Loucy (cell line): ENCODE measurements around the gene ZNF595.
"Not testable (repeated sequence)": the region's sequence is repeated elsewhere in the genome, so short reads cannot be mapped to it uniquely, and the experiment has no call there.

Experiments used
- H2AFZ ChIP-seq: fragments of 200-600 bp; sonication (generic); 2 replicates; pipeline ENCODE4 v1.6.0; 2016; ENCODE audit warnings: antibody characterized with exemption, mild to moderate bottlenecking, low read length, moderate library complexity
- H3F3A ChIP-seq: fragments of 200-600 bp; 2 replicates; pipeline ENCODE4 v1.6.0; 2016; ENCODE audit warnings: antibody characterized with exemption, low read depth, mild to moderate bottlenecking
- H3K27me3 ChIP-seq: fragments of 200-600 bp; sonication (generic); 2 replicates; pipeline ENCODE4 v1.6.1; 2014; ENCODE audit warnings: low read length, mild to moderate bottlenecking; ENCODE audit not compliant: insufficient read depth, poor library complexity, severe bottlenecking
- H3K36me3 ChIP-seq: fragments of 200-600 bp; sonication (generic); 2 replicates; pipeline ENCODE4 v1.6.1; 2016; ENCODE audit warnings: low read length; ENCODE audit not compliant: insufficient read depth
- H3K4me1 ChIP-seq: fragments of 200-600 bp; sonication (generic); 2 replicates; pipeline ENCODE4 v1.5.1; 2014; ENCODE audit warnings: low read length, mild to moderate bottlenecking; ENCODE audit not compliant: insufficient read depth, poor library complexity, severe bottlenecking
- H3K4me2 ChIP-seq: fragments of 200-600 bp; sonication (generic); 2 replicates; pipeline ENCODE4 v1.6.0; 2014; ENCODE audit warnings: antibody characterized with exemption, low read length, low read depth, mild to moderate bottlenecking; ENCODE audit not compliant: poor library complexity, severe bottlenecking
- H3K4me3 ChIP-seq: fragments of 200-600 bp; sonication (generic); 2 replicates; pipeline ENCODE4 v1.5.1; 2014; ENCODE audit warnings: low read length, mild to moderate bottlenecking, mixed read lengths; ENCODE audit not compliant: poor library complexity, severe bottlenecking
- H3K79me2 ChIP-seq: fragments of 200-600 bp; sonication (generic); 2 replicates; pipeline ENCODE4 v1.6.1; 2014; ENCODE audit warnings: low read length; ENCODE audit not compliant: insufficient read depth
- H3K9ac ChIP-seq: fragments of 200-600 bp; sonication (generic); 2 replicates; pipeline ENCODE4 v1.6.0; 2014; ENCODE audit warnings: mild to moderate bottlenecking, low read depth, low read length, moderate library complexity; ENCODE audit not compliant: poor library complexity, severe bottlenecking
- H3K9me2 ChIP-seq: fragments of 200-600 bp; sonication (generic); replicated peaks from 2 replicates; pipeline ENCODE4 v1.6.1; 2016; ENCODE audit warnings: low read depth, low read length, mixed read lengths
- H3K9me3 ChIP-seq: fragments of 200-600 bp; sonication (generic); 2 replicates; pipeline ENCODE4 v1.6.1; 2014; ENCODE audit warnings: mild to moderate bottlenecking, antibody characterized with exemption, low read length, low read depth; ENCODE audit not compliant: insufficient read depth
- H4K20me1 ChIP-seq: fragments of 200-600 bp; sonication (generic); 2 replicates; pipeline ENCODE4 v1.6.0; 2014; ENCODE audit warnings: antibody characterized with exemption, low read length, mild to moderate bottlenecking; ENCODE audit not compliant: insufficient read depth, poor library complexity, severe bottlenecking
- CTCF ChIP-seq: fragments of 200-600 bp; sonication (generic); conservative IDR thresholded peaks from 2 replicates; pipeline ENCODE4 v1.5.1; 2014; ENCODE audit warnings: mild to moderate bottlenecking, antibody characterized with exemption, low read length
- EZH2phosphoT487 ChIP-seq: fragments of 200-600 bp; IDR thresholded peaks from 2 replicates; pipeline ENCODE4 v1.6.1; 2018; ENCODE audit warnings: antibody characterized with exemption, mild to moderate bottlenecking, moderate library complexity, borderline replicate concordance

The ZNF595 gene

GRCh38 chr4:71830-72229 is 18.7 kb downstream of the ZNF595 start:
- TF ChIP-seq EZH2phosphoT487 (no peak), CTCF (no peak)
- Histone ChIP-seq H2AFZ (no peak overlapping the region), H3K27me3 (no peaks in the 10 kb centered on the region), H3K9me3 (peaks cover 63% of the 10 kb centered on the region), H3K4me3 (no peak overlapping the region), H3K4me2 (no peak overlapping the region), H4K20me1 (no peaks in the 10 kb centered on the region), H3F3A (no peaks in the 10 kb centered on the region), H3K36me3 (no peaks in the 10 kb centered on the region), H3K9ac (no peak overlapping the region), H3K9me2 (no peaks in the 10 kb centered on the region), H3K4me1 (no peaks in the 10 kb centered on the region), H3K79me2 (no peaks in the 10 kb centered on the region)

GRCh38 chr4:85951-86350 is 32.8 kb downstream of the ZNF595 start:
- Histone ChIP-seq H3K4me3 (no peak overlapping the region), H3K9me3 (peaks cover 67% of the 10 kb centered on the region), H2AFZ (no peak overlapping the region), H3K36me3 (no peaks in the 10 kb centered on the region), H3K4me1 (no peaks in the 10 kb centered on the region), H3K4me2 (no peak overlapping the region), H3K9me2 (no peaks in the 10 kb centered on the region), H3F3A (no peaks in the 10 kb centered on the region), H4K20me1 (no peaks in the 10 kb centered on the region), H3K9ac (no peak overlapping the region), H3K79me2 (no peaks in the 10 kb centered on the region), H3K27me3 (no peaks in the 10 kb centered on the region)
- TF ChIP-seq CTCF (no peak), EZH2phosphoT487 (no peak)

- H3K79me2 ChIP-seq, H3K36me3 ChIP-seq, H2AFZ ChIP-seq, H3K9ac ChIP-seq, H3K4me2 ChIP-seq, H3K4me1 ChIP-seq, H4K20me1 ChIP-seq, H3K9me2 ChIP-seq, H3K4me3 ChIP-seq, H3K27me3 ChIP-seq, H3F3A ChIP-seq: not testable (repeated sequence)
- peaks cover 72% of the 10 kb centered on the region for H3K9me3 ChIP-seq
Observed at GRCh38 chr4:86559-87324, 33.6 kb downstream of the ZNF595 start.

GRCh38 chr4:98386-98785 is 45.3 kb downstream of the ZNF595 start:
- H3K36me3 ChIP-seq = no peaks in the 10 kb centered on the region
- no peak overlapping the region for H3K9ac ChIP-seq
- H3F3A ChIP-seq = no peaks in the 10 kb centered on the region
- H3K4me1 ChIP-seq = no peaks in the 10 kb centered on the region
- TF ChIP-seq CTCF (no peak), EZH2phosphoT487 (no peak)
- no peaks in the 10 kb centered on the region for H3K27me3 ChIP-seq
- H3K9me2 ChIP-seq = no peaks in the 10 kb centered on the region
- H3K4me2 ChIP-seq = no peak overlapping the region
- no peak overlapping the region for H2AFZ ChIP-seq
- no peak overlapping the region for H3K4me3 ChIP-seq
- H3K79me2 ChIP-seq = no peaks in the 10 kb centered on the region
- H3K9me3 ChIP-seq = peaks cover 50% of the 10 kb centered on the region; the same call in 1 of the 2 replicates
- H4K20me1 ChIP-seq = no peaks in the 10 kb centered on the region
